ENCODE results near the gene SCCPDH.
"Not testable (repeated sequence)": the region's sequence is repeated elsewhere in the genome, so short reads cannot be mapped to it uniquely, and the experiment has no call there.

SCCPDH gene

DNA sequence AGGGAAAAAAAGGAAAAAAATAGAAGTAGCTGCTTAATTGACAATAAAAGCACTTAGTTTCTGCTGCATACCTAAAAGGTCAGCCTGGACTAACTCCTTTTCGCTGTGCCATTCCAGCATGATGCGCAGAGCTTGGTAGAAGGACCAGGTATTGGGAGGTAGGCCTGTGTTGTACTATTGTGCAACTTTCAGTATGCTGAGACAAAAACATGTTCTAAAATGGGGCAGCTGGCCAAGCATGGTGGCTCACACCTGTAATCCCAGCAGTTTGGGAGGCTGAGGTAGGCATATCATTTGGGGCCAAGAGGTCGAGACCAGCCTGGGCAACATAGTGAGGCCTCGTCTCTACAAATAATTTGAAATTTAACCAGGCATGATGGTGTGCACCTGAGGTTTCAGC, 15.0 kb upstream of the SCCPDH start:
- TF ChIP-seq, protein P1, sequence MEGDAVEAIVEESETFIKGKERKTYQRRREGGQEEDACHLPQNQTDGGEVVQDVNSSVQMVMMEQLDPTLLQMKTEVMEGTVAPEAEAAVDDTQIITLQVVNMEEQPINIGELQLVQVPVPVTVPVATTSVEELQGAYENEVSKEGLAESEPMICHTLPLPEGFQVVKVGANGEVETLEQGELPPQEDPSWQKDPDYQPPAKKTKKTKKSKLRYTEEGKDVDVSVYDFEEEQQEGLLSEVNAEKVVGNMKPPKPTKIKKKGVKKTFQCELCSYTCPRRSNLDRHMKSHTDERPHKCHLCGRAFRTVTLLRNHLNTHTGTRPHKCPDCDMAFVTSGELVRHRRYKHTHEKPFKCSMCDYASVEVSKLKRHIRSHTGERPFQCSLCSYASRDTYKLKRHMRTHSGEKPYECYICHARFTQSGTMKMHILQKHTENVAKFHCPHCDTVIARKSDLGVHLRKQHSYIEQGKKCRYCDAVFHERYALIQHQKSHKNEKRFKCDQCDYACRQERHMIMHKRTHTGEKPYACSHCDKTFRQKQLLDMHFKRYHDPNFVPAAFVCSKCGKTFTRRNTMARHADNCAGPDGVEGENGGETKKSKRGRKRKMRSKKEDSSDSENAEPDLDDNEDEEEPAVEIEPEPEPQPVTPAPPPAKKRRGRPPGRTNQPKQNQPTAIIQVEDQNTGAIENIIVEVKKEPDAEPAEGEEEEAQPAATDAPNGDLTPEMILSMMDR (IDR thresholded peaks at IDR 0.05): no peak
- no peak for DNase-seq (ENCODE audit: low spot score)
- Histone ChIP-seq H3K27ac (no peak overlapping the region), H3K4me3 (no peak overlapping the region)

DNA sequence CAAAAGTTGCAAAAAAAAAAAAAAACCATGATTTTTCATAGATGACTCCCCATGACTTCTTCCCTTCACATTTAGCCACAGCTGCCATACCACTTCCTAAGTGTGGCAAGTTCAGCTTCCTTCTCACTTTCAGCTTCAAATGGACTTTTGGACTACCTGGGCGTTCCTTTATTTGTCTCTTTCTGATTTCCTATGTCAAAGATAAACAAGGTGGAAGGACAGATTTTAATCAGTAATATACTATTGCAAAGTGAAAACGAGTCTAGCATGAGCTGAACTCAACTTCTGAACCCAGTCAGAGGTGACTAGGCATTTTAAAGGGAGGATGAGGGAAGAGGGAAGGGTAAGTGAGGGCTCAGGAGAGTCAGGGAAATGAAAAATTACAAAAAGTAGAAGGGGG, 14.4 kb upstream of the SCCPDH start:
- TF ChIP-seq, protein P1 (IDR thresholded peaks at IDR 0.05): no peak
- no peak overlapping the region for H3K27ac ChIP-seq
- DNase-seq (ENCODE audit: low spot score): no peak
- no peak overlapping the region for H3K4me3 ChIP-seq

DNA sequence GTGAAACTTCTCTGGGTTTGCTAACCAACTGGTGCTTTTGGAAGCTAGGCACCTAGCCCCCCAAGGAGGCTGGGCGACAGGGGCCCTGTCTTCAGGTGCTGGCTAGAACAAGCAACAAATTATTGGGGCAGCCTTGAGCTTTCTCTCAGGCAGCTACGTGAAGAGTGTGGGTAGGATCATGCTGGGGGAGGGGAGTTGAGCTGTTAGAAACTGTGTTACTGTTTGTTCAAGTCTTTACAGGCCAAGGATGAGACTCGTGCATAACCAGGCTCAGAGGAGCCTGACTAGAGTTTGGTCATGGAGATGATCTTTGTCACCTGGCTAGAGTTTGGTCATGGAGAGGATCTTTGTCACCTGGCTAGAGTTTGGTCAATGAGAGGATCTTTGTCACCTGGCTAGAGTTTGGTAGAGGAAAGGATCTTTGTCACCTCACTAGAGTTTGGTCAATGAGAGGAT, 12.6 kb upstream of the SCCPDH start:
- no peak for DNase-seq (ENCODE audit: low spot score)
- Histone ChIP-seq H3K27ac (no peak overlapping the region), H3K4me3 (no peak overlapping the region)
- TF ChIP-seq, protein P1 (IDR thresholded peaks at IDR 0.05): no peak

DNA sequence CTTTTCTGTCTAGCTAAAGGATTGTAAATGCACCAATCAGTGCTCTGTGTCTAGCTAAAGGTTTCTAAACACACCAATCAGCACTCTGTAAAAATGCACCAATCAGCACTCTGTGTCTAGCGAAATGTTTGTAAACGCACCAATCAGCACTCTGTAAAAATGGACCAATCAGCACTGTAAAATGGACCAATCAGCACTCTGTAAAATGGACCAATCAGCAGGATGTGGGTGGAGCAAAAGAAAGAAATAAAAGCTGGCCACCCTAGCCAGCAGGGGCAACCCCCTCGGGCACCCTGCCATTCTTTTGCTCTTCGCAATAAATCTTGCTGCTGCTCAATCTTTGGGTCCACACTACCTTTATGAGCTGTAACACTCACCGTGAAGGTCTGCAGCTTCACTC, 11.8 kb upstream of the SCCPDH start:
- H3K4me3 ChIP-seq; DNase-seq (ENCODE audit: low spot score); H3K27ac ChIP-seq: not testable (repeated sequence)

DNA sequence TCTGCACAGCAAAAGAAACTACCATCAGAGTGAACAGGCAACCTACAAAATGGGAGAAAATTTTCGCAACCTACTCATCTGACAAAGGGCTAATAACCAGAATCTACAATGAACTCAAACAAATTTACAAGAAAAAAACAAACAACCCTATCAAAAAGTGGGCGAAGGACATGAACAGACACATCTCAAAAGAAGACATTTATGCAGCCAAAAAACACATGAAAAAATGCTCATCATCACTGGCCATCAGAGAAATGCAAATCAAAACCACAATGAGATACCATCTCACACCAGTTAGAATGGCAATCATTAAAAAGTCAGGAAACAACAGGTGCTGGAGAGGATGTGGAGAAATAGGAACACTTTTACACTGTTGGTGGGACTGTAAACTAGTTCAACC, 4.8 kb upstream of the SCCPDH start:
- not testable (repeated sequence) for H3K4me3 ChIP-seq; H3K27ac ChIP-seq; DNase-seq (ENCODE audit: low spot score)

DNA sequence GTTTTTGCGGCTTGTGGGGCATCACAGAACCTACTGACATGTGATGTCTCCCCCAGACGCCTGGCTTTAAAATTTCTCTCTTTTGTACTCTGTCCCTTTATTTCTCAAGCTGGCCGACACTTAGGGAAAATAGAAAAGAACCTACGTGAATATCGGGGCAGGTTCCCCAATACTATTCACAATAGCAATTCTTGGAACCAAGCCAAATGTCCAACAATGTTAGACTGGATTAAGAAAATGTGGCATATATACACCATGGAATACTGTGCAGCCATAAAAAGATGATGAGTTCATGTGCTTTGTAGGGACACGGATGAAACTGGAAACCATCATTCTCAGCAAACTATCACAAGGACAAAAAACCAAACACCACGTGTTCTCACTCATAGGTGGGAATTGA, 3.4 kb upstream of the SCCPDH start:
- DNase-seq (ENCODE audit: low spot score); H3K27ac ChIP-seq; H3K4me3 ChIP-seq: not testable (repeated sequence)

DNA sequence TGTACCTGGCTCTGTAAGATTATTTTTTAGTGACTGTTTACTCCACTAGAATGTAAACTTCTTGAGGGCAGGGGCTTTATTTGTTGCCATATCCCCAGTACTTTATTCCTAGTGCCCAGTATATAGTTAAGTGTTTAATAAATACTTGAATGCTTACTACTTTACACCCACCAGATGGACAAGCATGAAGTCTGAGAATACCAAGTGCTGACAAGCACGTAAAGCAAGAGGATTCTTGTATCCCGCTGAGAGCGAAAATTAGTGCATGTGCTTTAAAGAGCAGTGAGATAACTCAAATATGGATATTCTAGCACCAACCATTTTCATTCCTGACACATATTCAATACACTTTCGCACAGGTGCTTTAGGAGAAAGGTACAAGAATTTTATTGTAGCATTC, 1.5 kb upstream of the SCCPDH start:
- TF ChIP-seq, protein P1 (IDR thresholded peaks at IDR 0.05): no peak
- DNase-seq (ENCODE audit: low spot score): no peak
- no peak overlapping the region for H3K27ac ChIP-seq
- no peak overlapping the region for H3K4me3 ChIP-seq

DNA sequence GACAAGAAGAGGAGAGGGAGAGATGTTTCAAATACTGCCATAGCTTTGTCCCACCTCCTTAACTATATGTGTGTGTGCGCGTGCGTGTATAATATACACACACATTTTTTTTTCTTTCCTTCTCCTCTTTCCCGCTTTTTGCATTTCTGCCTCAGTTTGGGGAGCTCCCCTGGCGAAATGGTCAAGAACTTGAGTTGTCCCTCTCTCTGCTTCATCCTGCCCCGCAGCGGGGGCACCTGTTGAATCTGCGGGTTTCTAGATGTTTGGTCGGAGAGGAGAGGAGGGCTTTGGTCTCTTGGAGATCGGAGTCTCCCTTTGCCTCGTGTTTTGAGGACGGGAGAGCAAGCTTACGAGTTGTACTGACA, 504 bp downstream of the SCCPDH start:
- peak overlapping the region; percentile 91 for H3K4me3 ChIP-seq
- TF ChIP-seq, protein P1 (IDR thresholded peaks at IDR 0.05): no peak
- no peak for DNase-seq (ENCODE audit: low spot score)
- peak overlapping the region; percentile 66 to 91 for H3K27ac ChIP-seq

DNA sequence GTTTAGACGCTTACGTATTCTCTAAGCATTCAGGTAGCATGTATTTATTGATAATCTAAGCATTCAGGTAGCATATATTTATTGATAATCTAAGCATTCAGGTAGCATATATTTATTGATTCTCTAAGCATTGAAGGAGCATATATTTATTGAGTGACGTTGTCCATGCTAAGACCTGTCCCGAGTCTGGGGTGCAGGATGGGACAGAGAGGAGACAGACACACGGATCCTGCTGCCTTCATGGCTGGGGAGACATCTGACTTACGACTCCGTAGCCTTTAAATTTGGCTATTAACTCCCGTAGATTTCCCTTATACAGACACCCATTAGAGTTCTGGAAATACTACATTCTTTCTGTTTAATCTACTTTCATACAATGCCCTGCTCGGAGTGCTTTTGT, 982 bp downstream of the SCCPDH start:
- DNase-seq (ENCODE audit: low spot score): no peak

More for the DNA sequence above, 982 bp downstream of the SCCPDH start:
- TF ChIP-seq, protein P1 (IDR thresholded peaks at IDR 0.05): no peak
- peak overlapping the region; percentile 91 for H3K4me3 ChIP-seq
- peak overlapping the region in 1 of 2 donors; percentile 91 for H3K27ac ChIP-seq
